NCI-H748 treated with DMSO at 0.1 percent for 48 hours (cell line): ENCODE measurements around the gene FAM180A.

Experiments
- DNase-seq: peaks from one replicate; lab custom pipeline; 2025; lab: John Stamatoyannopoulos, UW

FAM180A gene

DNA sequence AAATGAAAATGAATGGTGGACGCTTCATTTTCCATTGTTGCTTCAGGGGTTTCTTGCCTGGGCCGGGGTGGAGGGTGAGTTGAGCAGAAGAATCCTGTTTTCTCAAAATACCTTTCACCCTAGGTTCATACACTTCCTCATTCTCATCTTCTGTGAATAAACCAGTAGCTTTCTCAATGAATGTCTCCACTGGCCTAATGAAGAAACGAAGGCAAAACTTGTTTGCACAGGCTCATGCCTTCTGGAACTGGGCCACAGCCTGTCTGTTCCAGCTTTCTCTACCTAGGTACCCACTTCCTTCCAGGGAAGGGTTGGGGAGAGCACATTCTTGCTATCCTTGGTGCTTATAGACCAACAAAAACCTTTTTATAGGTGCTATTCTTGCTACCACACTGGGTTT is 65.0 kb downstream of the FAM180A start:
- DNase-seq, result no peak

DNA sequence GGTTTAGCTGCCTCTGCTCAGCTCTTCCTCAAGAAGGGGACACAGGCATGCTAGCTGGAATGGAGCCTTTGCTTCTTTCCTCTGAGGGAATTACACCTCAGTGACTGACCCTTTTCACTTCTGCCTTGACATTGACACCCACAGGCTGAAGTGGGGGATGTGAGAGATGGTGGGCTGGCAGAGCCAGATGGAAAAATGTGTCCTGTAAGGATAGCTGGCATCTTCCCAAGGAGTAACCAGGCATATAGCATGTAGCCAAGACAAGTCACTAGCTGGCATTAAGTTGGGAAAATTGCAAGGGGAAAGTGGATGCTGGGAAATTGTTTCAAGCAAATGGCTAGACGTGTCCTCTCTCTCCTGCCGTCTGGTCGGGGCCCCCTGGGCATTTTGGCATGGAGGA is 66.4 kb downstream of the FAM180A start:
- DNase-seq, result no peak

DNA sequence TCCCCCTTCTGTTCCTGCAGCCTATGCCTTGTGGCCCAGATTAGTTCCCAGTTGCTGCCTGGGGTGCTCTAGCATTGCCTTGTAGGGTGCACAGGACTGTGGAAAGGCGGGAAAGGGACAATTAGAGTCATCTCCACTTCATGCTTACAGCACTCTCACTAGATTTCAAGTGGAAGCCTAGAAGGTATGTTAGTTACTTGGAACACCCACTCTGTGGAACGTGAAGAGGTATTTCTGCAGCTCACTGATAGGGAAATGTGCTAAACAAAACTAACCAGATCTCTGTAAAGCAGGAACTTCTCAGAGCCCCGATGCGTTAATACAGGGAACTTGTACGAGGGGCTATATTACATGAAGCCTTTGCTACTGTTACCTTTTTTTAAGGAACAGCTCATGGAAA is 66.9 kb downstream of the FAM180A start:
- no peak for DNase-seq
